ENCODE data around the gene NUSAP1. TPM values are rescaled to one million over a fixed set of nuclear protein-coding genes. Genes with fewer than 3 reads are reported as not detected.
A peak's percentile ranks its signal among the peaks of the same experiment; 100 is the strongest.
"Not testable (repeated sequence)": the region's sequence is repeated elsewhere in the genome, so short reads cannot be mapped to it uniquely, and the experiment has no call there.

The NUSAP1 gene
- total RNA-seq, 1 donor = 10.0 TPM

- no peaks in the 10 kb centered on the region for H3K9me3 ChIP-seq (ENCODE audit: low read depth, low read length)
- no peaks in the 10 kb centered on the region for H3K4me1 ChIP-seq (ENCODE audit: insufficient read depth, low read length)
- no peaks in the 10 kb centered on the region for H3K27me3 ChIP-seq (ENCODE audit: insufficient read depth, low read length)
- H3K4me3 ChIP-seq (ENCODE audit: low read length) = no peak overlapping the region
These were observed 25.0 kb upstream of the NUSAP1 start for GRCh38 chr15:41307679-41308078.

GRCh38 chr15:41309226-41309905 is 23.3 kb upstream of the NUSAP1 start:
- H3K27me3 ChIP-seq (ENCODE audit: insufficient read depth, low read length) = no peaks in the 10 kb centered on the region
- H3K4me1 ChIP-seq (ENCODE audit: insufficient read depth, low read length) = no peaks in the 10 kb centered on the region
- no peaks in the 10 kb centered on the region for H3K9me3 ChIP-seq (ENCODE audit: low read depth, low read length)
- no peak overlapping the region for H3K4me3 ChIP-seq (ENCODE audit: low read length)

DNA sequence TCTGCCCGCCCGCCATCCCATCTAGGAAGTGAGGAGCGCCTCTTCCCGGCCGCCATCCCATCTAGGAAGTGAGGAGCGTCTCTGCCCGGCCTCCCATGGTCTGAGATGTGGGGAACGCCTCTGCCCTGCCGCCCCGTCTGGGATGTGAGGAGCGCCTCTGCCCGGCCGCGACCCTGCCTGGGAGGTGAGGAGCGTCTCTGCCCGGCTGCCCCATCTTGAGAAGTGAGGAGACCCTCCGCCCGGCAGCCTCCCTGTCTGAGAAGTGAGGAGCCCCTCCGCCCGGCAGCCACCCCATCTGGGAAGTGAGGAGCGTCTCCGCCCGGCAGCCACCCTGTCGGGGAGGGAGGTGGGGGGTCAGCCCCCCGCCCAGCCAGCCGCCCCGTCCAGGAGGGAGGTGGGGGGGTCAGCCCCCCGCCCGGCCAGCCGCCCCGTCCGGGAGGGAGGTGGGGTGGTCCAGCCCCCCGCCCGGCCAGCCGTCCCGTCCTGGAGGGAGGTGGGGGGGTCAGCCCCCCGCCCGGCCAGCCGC is 11.8 kb upstream of the NUSAP1 start:
- H3K4me1 ChIP-seq (ENCODE audit: insufficient read depth, low read length); H3K27me3 ChIP-seq (ENCODE audit: insufficient read depth, low read length); H3K9me3 ChIP-seq (ENCODE audit: low read depth, low read length); H3K4me3 ChIP-seq (ENCODE audit: low read length): not testable (repeated sequence)

DNA sequence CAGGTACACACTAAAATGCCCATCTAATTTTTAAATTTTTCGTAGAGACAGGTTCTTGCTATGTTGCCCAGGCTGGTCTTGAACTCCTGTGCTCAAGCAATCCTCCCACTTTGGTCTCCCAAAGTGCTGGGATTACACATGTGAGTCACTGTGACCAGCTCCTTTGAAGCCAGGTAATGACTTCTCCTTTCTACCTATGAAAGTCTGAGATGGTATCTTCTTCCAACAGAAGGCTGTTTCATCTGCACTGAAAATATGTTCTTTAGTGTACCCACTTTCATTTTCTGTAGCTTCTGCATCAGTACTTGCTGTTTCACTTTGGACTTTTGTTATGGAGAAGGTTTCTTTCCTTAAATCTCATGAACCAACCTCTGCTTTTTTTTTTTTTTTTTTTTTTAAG is 9.1 kb upstream of the NUSAP1 start:
- Histone ChIP-seq H3K27me3 (ENCODE audit: insufficient read depth, low read length) (no peaks in the 10 kb centered on the region), H3K4me3 (ENCODE audit: low read length) (no peak overlapping the region), H3K9me3 (ENCODE audit: low read depth, low read length) (no peaks in the 10 kb centered on the region), H3K4me1 (ENCODE audit: insufficient read depth, low read length) (no peaks in the 10 kb centered on the region)

GRCh38 chr15:41331281-41331680 is 1.4 kb upstream of the NUSAP1 start:
- no peaks in the 10 kb centered on the region for H3K9me3 ChIP-seq (ENCODE audit: low read depth, low read length)
- no peak overlapping the region for H3K4me3 ChIP-seq (ENCODE audit: low read length)
- H3K27me3 ChIP-seq (ENCODE audit: insufficient read depth, low read length) = no peaks in the 10 kb centered on the region
- H3K4me1 ChIP-seq (ENCODE audit: insufficient read depth, low read length) = peaks cover 28% of the 10 kb centered on the region

DNA sequence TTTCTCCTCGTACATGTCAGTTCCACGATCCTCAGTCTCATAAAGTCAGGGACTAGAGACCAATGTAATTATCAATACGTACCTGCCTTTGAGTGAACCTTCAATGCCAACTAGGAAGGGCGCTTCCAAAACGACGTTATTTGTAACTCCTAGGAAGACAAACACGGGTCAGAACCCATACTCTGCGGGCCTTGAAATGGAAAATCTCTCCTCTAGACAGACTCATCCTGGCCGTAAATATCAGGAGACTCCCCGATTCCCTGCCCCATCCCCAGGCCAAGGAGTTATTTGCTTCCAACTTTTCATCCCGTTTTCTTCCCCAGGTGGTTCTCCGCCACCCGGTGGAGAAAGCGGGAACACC is 868 bp upstream of the NUSAP1 start:
- Histone ChIP-seq H3K4me3 (ENCODE audit: low read length) (peak overlapping the region; percentile 95), H3K9me3 (ENCODE audit: low read depth, low read length) (no peaks in the 10 kb centered on the region), H3K4me1 (ENCODE audit: insufficient read depth, low read length) (peaks cover 29% of the 10 kb centered on the region), H3K27me3 (ENCODE audit: insufficient read depth, low read length) (no peaks in the 10 kb centered on the region)

DNA sequence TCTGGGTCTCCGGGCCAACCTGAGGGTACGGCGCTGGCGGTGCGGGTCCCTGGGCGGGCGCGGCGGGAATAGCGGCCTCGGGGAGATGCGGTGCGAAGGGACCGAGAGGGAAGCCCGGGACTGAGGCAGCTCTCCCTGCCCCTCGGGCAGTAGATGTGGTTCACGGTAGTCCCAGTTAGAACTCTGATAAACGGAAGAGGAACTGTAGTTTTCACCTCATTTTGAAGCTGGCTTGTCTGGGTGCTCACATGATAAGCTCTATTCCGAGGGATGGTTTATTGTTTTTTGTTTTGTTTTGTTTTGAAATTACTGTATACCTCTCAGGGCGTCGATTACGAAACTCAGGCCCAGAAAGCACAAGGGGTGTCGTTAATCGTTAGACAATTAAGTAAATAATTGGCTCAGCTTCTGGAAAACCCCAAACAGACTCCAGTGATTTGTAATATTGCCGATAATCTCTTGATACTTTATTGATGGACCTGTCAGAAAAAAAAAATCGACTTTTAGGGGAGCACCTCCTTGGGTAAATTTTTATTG is 413 bp downstream of the NUSAP1 start:
- no peaks in the 10 kb centered on the region for H3K9me3 ChIP-seq (ENCODE audit: low read depth, low read length)
- peak overlapping the region; percentile 95 for H3K4me3 ChIP-seq (ENCODE audit: low read length)
- H3K4me1 ChIP-seq (ENCODE audit: insufficient read depth, low read length) = peaks cover 29% of the 10 kb centered on the region
- no peaks in the 10 kb centered on the region for H3K27me3 ChIP-seq (ENCODE audit: insufficient read depth, low read length)

GRCh38 chr15:41334293-41335120 is 1.8 kb downstream of the NUSAP1 start:
- H3K9me3 ChIP-seq (ENCODE audit: low read depth, low read length) = no peaks in the 10 kb centered on the region
- peaks cover 29% of the 10 kb centered on the region for H3K4me1 ChIP-seq (ENCODE audit: insufficient read depth, low read length)
- no peak overlapping the region for H3K4me3 ChIP-seq (ENCODE audit: low read length)
- no peaks in the 10 kb centered on the region for H3K27me3 ChIP-seq (ENCODE audit: insufficient read depth, low read length)

DNA sequence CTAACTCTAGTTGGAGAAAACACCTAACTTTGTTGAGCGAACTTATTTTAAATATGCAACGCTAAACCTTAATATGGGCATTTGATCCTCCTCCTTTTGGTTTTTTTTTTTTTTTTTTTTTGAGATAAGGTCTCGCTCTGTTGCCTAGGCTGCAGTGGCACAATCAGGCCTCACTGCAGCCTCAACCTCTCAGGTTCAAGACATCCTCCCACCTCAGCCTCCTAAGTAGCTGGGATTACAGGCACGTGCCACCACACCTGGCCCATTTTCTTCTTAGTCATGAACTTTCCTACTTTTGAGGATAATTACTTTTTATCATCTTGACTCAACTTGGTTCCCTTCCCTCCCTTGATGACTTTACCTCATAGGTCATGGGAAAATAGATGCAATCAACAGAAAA is 3.9 kb downstream of the NUSAP1 start:
- no peaks in the 10 kb centered on the region for H3K27me3 ChIP-seq (ENCODE audit: insufficient read depth, low read length)
- H3K9me3 ChIP-seq (ENCODE audit: low read depth, low read length) = no peaks in the 10 kb centered on the region
- H3K4me1 ChIP-seq (ENCODE audit: insufficient read depth, low read length) = peaks cover 24% of the 10 kb centered on the region
- no peak overlapping the region for H3K4me3 ChIP-seq (ENCODE audit: low read length)

DNA sequence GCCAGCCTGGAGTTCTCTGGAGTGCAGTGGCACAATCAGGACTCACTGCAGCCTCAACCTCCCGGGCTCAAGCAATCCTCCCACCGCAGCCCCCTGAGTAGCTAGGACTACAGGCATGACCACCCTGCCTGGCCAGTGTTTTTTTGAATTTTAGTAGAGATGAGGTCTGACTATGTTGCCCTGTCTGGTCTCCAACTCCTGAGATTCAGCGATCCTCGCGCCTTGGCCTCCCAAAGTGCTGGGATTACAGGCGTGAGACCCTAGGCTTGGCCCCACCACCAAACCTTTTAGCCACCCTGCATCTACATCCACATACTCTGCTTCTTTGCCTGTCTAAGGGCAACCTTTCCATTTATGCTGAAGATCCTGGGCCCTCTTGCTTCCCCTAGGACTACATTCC is 4.4 kb downstream of the NUSAP1 start:
- H3K9me3 ChIP-seq (ENCODE audit: low read depth, low read length) = no peaks in the 10 kb centered on the region
- H3K27me3 ChIP-seq (ENCODE audit: insufficient read depth, low read length) = no peaks in the 10 kb centered on the region
- peaks cover 20% of the 10 kb centered on the region for H3K4me1 ChIP-seq (ENCODE audit: insufficient read depth, low read length)
- H3K4me3 ChIP-seq (ENCODE audit: low read length) = no peak overlapping the region

DNA sequence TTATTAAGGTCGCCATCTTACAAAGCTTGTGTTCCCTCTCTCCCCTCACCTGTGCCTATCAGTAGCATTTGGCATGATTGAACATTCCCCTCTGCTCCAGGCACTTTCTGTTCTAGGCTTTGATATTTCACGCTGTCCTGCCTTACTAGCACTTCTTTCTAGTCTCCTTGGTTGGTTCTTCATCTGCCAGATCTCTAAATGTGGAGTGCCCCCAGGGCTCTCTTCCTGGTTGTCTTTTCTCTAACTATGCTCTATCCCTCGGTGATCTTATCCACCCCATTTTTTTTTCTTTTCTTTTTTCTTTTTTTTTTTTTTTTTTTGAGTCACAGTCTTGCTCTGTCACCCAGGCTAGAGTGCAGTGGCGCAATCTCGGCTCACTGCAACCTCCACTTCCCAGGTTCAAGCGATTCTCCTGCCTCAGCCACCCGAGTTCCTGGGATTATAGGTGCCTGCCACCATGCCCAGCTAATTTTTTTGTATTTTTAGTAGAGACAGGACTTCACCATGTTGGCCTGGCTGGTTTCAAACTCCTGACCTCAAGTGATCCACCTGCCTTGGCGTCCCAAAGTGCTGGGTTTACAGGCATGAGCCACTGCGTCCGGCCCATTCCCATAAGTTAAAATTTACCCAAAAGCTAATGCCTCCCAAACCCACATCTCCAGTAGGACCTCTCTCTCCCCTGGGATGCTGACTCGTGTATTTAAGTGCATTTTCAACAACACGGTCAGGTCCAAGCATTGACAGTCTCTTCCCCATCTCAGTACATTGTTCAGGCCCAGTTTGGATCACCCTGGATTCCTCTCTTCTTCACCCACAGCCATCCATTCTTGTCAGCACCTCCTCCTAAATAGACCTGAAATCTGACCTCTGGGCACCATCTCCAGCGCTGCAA is 5.2 kb downstream of the NUSAP1 start:
- Histone ChIP-seq H3K9me3 (ENCODE audit: low read depth, low read length) (no peaks in the 10 kb centered on the region), H3K4me1 (ENCODE audit: insufficient read depth, low read length) (peaks cover 20% of the 10 kb centered on the region), H3K4me3 (ENCODE audit: low read length) (no peak overlapping the region), H3K27me3 (ENCODE audit: insufficient read depth, low read length) (no peaks in the 10 kb centered on the region)

- Histone ChIP-seq H3K4me1 (ENCODE audit: insufficient read depth, low read length) (peaks cover 6% of the 10 kb centered on the region), H3K9me3 (ENCODE audit: low read depth, low read length) (no peaks in the 10 kb centered on the region), H3K27me3 (ENCODE audit: insufficient read depth, low read length) (no peaks in the 10 kb centered on the region), H3K4me3 (ENCODE audit: low read length) (no peak overlapping the region)
These were observed 7.6 kb downstream of the NUSAP1 start for GRCh38 chr15:41340189-41340695.

GRCh38 chr15:41341519-41341918 is 8.8 kb downstream of the NUSAP1 start:
- Histone ChIP-seq H3K27me3 (ENCODE audit: insufficient read depth, low read length) (no peaks in the 10 kb centered on the region), H3K4me3 (ENCODE audit: low read length) (no peak overlapping the region)

DNA sequence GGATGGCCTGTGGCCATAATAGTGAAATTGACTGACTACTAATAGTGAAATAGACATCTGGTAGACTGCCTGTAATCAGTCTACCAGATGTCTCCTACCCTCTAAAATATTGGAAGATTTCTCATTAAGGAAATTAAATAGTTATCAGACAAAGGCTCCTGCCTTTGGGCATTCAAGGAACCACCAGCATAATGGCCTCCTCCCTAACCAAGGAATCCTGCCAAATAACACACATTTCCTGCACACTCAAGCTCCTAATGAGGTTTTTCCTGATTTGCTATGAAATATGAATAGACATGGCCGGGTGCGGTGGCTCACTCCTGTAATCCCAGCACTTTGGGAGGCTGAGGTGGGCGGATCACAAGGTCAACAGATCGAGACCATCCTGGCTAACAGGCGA is 14.6 kb downstream of the NUSAP1 start:
- no peaks in the 10 kb centered on the region for H3K4me1 ChIP-seq (ENCODE audit: insufficient read depth, low read length)
- H3K27me3 ChIP-seq (ENCODE audit: insufficient read depth, low read length) = no peaks in the 10 kb centered on the region
- H3K9me3 ChIP-seq (ENCODE audit: low read depth, low read length) = no peaks in the 10 kb centered on the region
- H3K4me3 ChIP-seq (ENCODE audit: low read length) = no peak overlapping the region

More at GRCh38 chr15:41341519-41341918, 8.8 kb downstream of the NUSAP1 start:
- H3K9me3 ChIP-seq (ENCODE audit: low read depth, low read length) = no peaks in the 10 kb centered on the region
- H3K4me1 ChIP-seq (ENCODE audit: insufficient read depth, low read length) = no peaks in the 10 kb centered on the region
